GM12864 (cell line): ENCODE data around the gene KIT.

Experiments
- DNase-seq: peaks from one replicate; pipeline ENCODE4 v3.0.0-alpha.2; 2011; ENCODE audit warnings: low read depth
- H3K4me3 ChIP-seq: 2 replicates; pipeline ENCODE4 v1.5.1; 2011; ENCODE audit warnings: mild to moderate bottlenecking, low read depth, low read length, control low read depth
- TF ChIP-seq, protein P1 (sequence below): IDR thresholded peaks from 2 replicates; pipeline ENCODE4 v1.5.1; 2011; ENCODE audit warnings: low read depth, mild to moderate bottlenecking, moderate library complexity, low read length, control low read depth, inconsistent platforms; ENCODE audit errors: missing control alignments

The KIT gene

DNA sequence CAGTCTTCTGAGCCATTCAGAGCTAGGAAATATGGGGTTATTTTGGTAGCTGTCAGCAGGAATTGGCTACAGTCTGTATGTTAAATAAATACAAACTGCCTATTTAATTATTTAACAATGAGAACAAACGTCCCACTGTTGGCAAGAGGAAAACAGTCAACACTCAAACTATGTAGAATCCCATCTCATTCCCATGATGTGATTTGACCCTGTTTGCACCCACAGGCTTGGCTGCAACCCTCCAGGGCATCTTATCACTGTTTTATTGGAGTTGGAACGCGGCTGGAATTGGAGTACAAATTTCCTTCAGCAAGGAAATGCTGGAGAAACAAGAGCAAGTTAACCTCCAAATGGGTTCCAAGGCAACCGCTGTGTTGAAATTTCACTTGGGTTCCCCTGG is 124.0 kb downstream of the KIT start:
- TF ChIP-seq, protein P1, sequence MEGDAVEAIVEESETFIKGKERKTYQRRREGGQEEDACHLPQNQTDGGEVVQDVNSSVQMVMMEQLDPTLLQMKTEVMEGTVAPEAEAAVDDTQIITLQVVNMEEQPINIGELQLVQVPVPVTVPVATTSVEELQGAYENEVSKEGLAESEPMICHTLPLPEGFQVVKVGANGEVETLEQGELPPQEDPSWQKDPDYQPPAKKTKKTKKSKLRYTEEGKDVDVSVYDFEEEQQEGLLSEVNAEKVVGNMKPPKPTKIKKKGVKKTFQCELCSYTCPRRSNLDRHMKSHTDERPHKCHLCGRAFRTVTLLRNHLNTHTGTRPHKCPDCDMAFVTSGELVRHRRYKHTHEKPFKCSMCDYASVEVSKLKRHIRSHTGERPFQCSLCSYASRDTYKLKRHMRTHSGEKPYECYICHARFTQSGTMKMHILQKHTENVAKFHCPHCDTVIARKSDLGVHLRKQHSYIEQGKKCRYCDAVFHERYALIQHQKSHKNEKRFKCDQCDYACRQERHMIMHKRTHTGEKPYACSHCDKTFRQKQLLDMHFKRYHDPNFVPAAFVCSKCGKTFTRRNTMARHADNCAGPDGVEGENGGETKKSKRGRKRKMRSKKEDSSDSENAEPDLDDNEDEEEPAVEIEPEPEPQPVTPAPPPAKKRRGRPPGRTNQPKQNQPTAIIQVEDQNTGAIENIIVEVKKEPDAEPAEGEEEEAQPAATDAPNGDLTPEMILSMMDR = no peak
- no peak for DNase-seq
- no peak overlapping the region for H3K4me3 ChIP-seq

GRCh38 chr4:54783402-54784110 is 125.8 kb downstream of the KIT start:
- H3K4me3 ChIP-seq = no peak overlapping the region
- TF ChIP-seq, protein P1 = no peak
- no peak for DNase-seq

GRCh38 chr4:54784161-54784671 is 126.5 kb downstream of the KIT start:
- TF ChIP-seq, protein P1 = no peak
- H3K4me3 ChIP-seq = no peak overlapping the region
- no peak for DNase-seq
